HUES6 (cell line): ENCODE data around the gene MTMR11.
A peak's percentile ranks its signal among the peaks of the same experiment; 100 is the strongest.

ENCODE experiments used
- H3K27ac ChIP-seq: 2 replicates; pipeline ENCODE4 v1.7.0; 2013; ENCODE audit warnings: low read depth, mild to moderate bottlenecking, low read length, inconsistent platforms
- H3K27me3 ChIP-seq: 2 replicates; pipeline ENCODE4 v1.6.1; 2013; ENCODE audit warnings: low read length; ENCODE audit not compliant: control insufficient read depth, insufficient read depth
- H3K36me3 ChIP-seq: 2 replicates; pipeline ENCODE4 v1.6.1; 2013; ENCODE audit warnings: low read length; ENCODE audit not compliant: control insufficient read depth, insufficient read depth
- H3K4me1 ChIP-seq: 2 replicates; pipeline ENCODE4 v1.6.1; 2013; ENCODE audit warnings: low read length; ENCODE audit not compliant: control insufficient read depth, insufficient read depth
- H3K4me3 ChIP-seq: 2 replicates; pipeline ENCODE4 v1.5.1; 2013; ENCODE audit warnings: low read depth, low read length
- H3K9ac ChIP-seq: one replicate; pipeline ENCODE4 v1.6.1; 2013; ENCODE audit warnings: mild to moderate bottlenecking, low read length
- H3K9me3 ChIP-seq: 2 replicates; pipeline ENCODE4 v1.6.1; 2013; ENCODE audit warnings: low read depth, low read length; ENCODE audit not compliant: control insufficient read depth, insufficient read depth

MTMR11 gene, protein sequence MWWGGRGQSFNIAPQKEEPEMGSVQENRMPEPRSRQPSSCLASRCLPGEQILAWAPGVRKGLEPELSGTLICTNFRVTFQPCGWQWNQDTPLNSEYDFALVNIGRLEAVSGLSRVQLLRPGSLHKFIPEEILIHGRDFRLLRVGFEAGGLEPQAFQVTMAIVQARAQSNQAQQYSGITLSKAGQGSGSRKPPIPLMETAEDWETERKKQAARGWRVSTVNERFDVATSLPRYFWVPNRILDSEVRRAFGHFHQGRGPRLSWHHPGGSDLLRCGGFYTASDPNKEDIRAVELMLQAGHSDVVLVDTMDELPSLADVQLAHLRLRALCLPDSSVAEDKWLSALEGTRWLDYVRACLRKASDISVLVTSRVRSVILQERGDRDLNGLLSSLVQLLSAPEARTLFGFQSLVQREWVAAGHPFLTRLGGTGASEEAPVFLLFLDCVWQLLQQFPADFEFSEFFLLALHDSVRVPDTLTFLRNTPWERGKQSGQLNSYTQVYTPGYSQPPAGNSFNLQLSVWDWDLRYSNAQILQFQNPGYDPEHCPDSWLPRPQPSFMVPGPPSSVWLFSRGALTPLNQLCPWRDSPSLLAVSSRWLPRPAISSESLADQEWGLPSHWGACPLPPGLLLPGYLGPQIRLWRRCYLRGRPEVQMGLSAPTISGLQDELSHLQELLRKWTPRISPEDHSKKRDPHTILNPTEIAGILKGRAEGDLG

GRCh38 chr1:149936170-149936991, at the start of gene MTMR11:
TSS of gene MTMR11 (minus strand) at chr1:149936879. CDS start at chr1:149936647, 232 bp downstream.
- Histone ChIP-seq H3K9me3 (no peaks in the 10 kb centered on the region), H3K27ac (no peak within 1 kb of the TSS; the same call in 1 of the 2 replicates), H3K4me3 (peak within 1 kb of the TSS; percentile 61), H3K36me3 (no peaks in the 10 kb centered on the region; the same call in 1 of the 2 replicates), H3K27me3 (no peaks in the 10 kb centered on the region), H3K9ac (peak within 1 kb of the TSS; percentile 35), H3K4me1 (peaks cover 36% of the 10 kb centered on the region)

GRCh38 chr1:149979972-149980540, 43.4 kb upstream of the MTMR11 start:
- Histone ChIP-seq H3K27me3 (no peaks in the 10 kb centered on the region), H3K9ac (no peak overlapping the region), H3K9me3 (no peaks in the 10 kb centered on the region), H3K36me3 (peaks cover 20% of the 10 kb centered on the region), H3K4me3 (no peak overlapping the region), H3K4me1 (no peaks in the 10 kb centered on the region), H3K27ac (no peak overlapping the region)

GRCh38 chr1:149979245-149979971, 42.7 kb upstream of the MTMR11 start:
- Histone ChIP-seq H3K9me3 (no peaks in the 10 kb centered on the region), H3K27ac (no peak overlapping the region), H3K4me3 (no peak overlapping the region), H3K4me1 (no peaks in the 10 kb centered on the region), H3K27me3 (no peaks in the 10 kb centered on the region), H3K9ac (no peak overlapping the region), H3K36me3 (peaks cover 24% of the 10 kb centered on the region)

GRCh38 chr1:149978547-149979023, 41.9 kb upstream of the MTMR11 start:
- H3K4me3 ChIP-seq, result no peak overlapping the region
- H3K27me3 ChIP-seq, result no peaks in the 10 kb centered on the region
- no peak overlapping the region for H3K9ac ChIP-seq
- H3K36me3 ChIP-seq, result peaks cover 29% of the 10 kb centered on the region
- H3K9me3 ChIP-seq, result no peaks in the 10 kb centered on the region
- no peaks in the 10 kb centered on the region for H3K4me1 ChIP-seq
- no peak overlapping the region; the same call in 1 of the 2 replicates for H3K27ac ChIP-seq

GRCh38 chr1:149977345-149977744, 40.7 kb upstream of the MTMR11 start:
- Histone ChIP-seq H3K4me3 (no peak overlapping the region), H3K9me3 (no peaks in the 10 kb centered on the region), H3K4me1 (no peaks in the 10 kb centered on the region), H3K27me3 (no peaks in the 10 kb centered on the region), H3K27ac (no peak overlapping the region), H3K9ac (no peak overlapping the region), H3K36me3 (peaks cover 41% of the 10 kb centered on the region)

DNA sequence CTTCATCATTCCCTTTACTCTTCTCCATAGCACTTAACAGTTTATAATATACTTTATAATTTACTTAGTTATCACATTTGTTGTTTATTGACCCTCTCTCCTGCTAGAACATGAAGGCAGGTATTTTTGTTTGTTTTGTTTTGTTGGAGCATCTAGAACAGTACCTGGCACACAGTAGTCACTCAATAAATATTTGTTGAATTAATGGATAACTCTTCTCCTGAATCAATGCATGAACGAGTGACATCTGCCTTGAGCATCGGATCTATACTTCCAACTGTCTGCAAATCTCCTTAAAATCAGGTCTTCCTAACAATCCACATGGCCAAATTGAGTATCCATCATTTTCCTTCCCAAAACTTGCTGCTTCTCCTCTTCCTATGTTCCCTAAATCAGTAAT, 35.9 kb upstream of the MTMR11 start:
- no peak overlapping the region for H3K4me3 ChIP-seq
- H3K27ac ChIP-seq, result no peak overlapping the region
- H3K9me3 ChIP-seq, result no peaks in the 10 kb centered on the region
- no peaks in the 10 kb centered on the region for H3K27me3 ChIP-seq
- peaks cover 80% of the 10 kb centered on the region for H3K36me3 ChIP-seq
- no peaks in the 10 kb centered on the region for H3K4me1 ChIP-seq
- no peak overlapping the region for H3K9ac ChIP-seq

- H3K27me3 ChIP-seq, result no peaks in the 10 kb centered on the region
- H3K9me3 ChIP-seq, result no peaks in the 10 kb centered on the region
- H3K27ac ChIP-seq, result no peak overlapping the region
- peaks cover 89% of the 10 kb centered on the region for H3K36me3 ChIP-seq
- no peaks in the 10 kb centered on the region for H3K4me1 ChIP-seq
- no peak overlapping the region for H3K9ac ChIP-seq
- H3K4me3 ChIP-seq, result no peak overlapping the region
These were observed 31.0 kb upstream of the MTMR11 start for GRCh38 chr1:149967646-149968045.

GRCh38 chr1:149967041-149967440, 30.4 kb upstream of the MTMR11 start:
- Histone ChIP-seq H3K4me3 (no peak overlapping the region), H3K9me3 (no peaks in the 10 kb centered on the region), H3K27me3 (no peaks in the 10 kb centered on the region), H3K4me1 (no peaks in the 10 kb centered on the region), H3K36me3 (peaks cover 88% of the 10 kb centered on the region), H3K27ac (no peak overlapping the region), H3K9ac (no peak overlapping the region)

- peaks cover 81% of the 10 kb centered on the region for H3K36me3 ChIP-seq
These were observed 29.7 kb upstream of the MTMR11 start for GRCh38 chr1:149966405-149966804.

GRCh38 chr1:149965440-149965839, 28.8 kb upstream of the MTMR11 start:
- no peak overlapping the region for H3K9ac ChIP-seq
- H3K36me3 ChIP-seq, result peaks cover 75% of the 10 kb centered on the region
- no peak overlapping the region for H3K4me3 ChIP-seq
- H3K9me3 ChIP-seq, result no peaks in the 10 kb centered on the region
- no peaks in the 10 kb centered on the region for H3K4me1 ChIP-seq
- no peak overlapping the region for H3K27ac ChIP-seq
- H3K27me3 ChIP-seq, result no peaks in the 10 kb centered on the region

More at GRCh38 chr1:149966405-149966804, 29.7 kb upstream of the MTMR11 start:
- H3K4me1 ChIP-seq, result no peaks in the 10 kb centered on the region
- H3K27me3 ChIP-seq, result no peaks in the 10 kb centered on the region
- H3K4me3 ChIP-seq, result no peak overlapping the region
- no peaks in the 10 kb centered on the region for H3K9me3 ChIP-seq
- no peak overlapping the region for H3K9ac ChIP-seq
- H3K27ac ChIP-seq, result no peak overlapping the region
